ENCODE results near the gene NPTX1.

Gene NPTX1

GRCh38 chr17:80464486-80464885 lies 11.9 kb downstream of the NPTX1 start:
- TF ChIP-seq EZH2 (IDR thresholded peaks at IDR 0.05; ENCODE audit: borderline replicate concordance, low read depth, low read length, severe bottlenecking) (no peak), CTCF (IDR thresholded peaks at IDR 0.05; ENCODE audit: borderline replicate concordance, extremely low read depth, low read length, poor library complexity, severe bottlenecking) (no peak)
- no peaks in the 10 kb centered on the region for H4K20me1 ChIP-seq (ENCODE audit: insufficient read depth, low read length)
- H2AFZ ChIP-seq (ENCODE audit: low read depth, low read length) = no peak overlapping the region
- no peak overlapping the region for H3K4me2 ChIP-seq (ENCODE audit: insufficient read depth, low read length)
- H3K79me2 ChIP-seq (ENCODE audit: insufficient read depth, low read length) = no peaks in the 10 kb centered on the region
- H3K9ac ChIP-seq (ENCODE audit: low read depth, low read length) = no peak overlapping the region
- no peak overlapping the region for H3K27ac ChIP-seq (ENCODE audit: low read length)
- H3K36me3 ChIP-seq (ENCODE audit: insufficient read depth, low read length) = no peaks in the 10 kb centered on the region
- ATAC-seq (ENCODE audit: insufficient read depth, low read depth) = no peak
- DNase-seq = no peak
- no peaks in the 10 kb centered on the region for H3K9me3 ChIP-seq (ENCODE audit: insufficient read depth, low read length, severe bottlenecking)
- no peaks in the 10 kb centered on the region for H3K27me3 ChIP-seq (ENCODE audit: insufficient read depth, low read length, poor library complexity)
- no peak overlapping the region for H3K4me3 ChIP-seq (ENCODE audit: low read depth in 1 of 2, low read length in 2 of 2)
- H3K4me1 ChIP-seq (ENCODE audit: insufficient read depth, low read length) = no peaks in the 10 kb centered on the region

GRCh38 chr17:80463784-80464400 lies 12.5 kb downstream of the NPTX1 start:
- Histone ChIP-seq H2AFZ (ENCODE audit: low read depth, low read length) (no peak overlapping the region), H3K4me2 (ENCODE audit: insufficient read depth, low read length) (no peak overlapping the region), H4K20me1 (ENCODE audit: insufficient read depth, low read length) (no peaks in the 10 kb centered on the region), H3K4me1 (ENCODE audit: insufficient read depth, low read length) (no peaks in the 10 kb centered on the region), H3K27ac (ENCODE audit: low read length) (no peak overlapping the region), H3K79me2 (ENCODE audit: insufficient read depth, low read length) (no peaks in the 10 kb centered on the region), H3K36me3 (ENCODE audit: insufficient read depth, low read length) (no peaks in the 10 kb centered on the region), H3K4me3 (ENCODE audit: low read depth in 1 of 2, low read length in 2 of 2) (no peak overlapping the region), H3K9ac (ENCODE audit: low read depth, low read length) (no peak overlapping the region), H3K27me3 (ENCODE audit: insufficient read depth, low read length, poor library complexity) (no peaks in the 10 kb centered on the region), H3K9me3 (ENCODE audit: insufficient read depth, low read length, severe bottlenecking) (no peaks in the 10 kb centered on the region)
- TF ChIP-seq CTCF (IDR thresholded peaks at IDR 0.05; ENCODE audit: borderline replicate concordance, extremely low read depth, low read length, poor library complexity, severe bottlenecking) = no peak
- TF ChIP-seq EZH2 (IDR thresholded peaks at IDR 0.05; ENCODE audit: borderline replicate concordance, low read depth, low read length, severe bottlenecking) = no peak
- ATAC-seq (ENCODE audit: insufficient read depth, low read depth) (no peak), DNase-seq (no peak)

- H4K20me1 ChIP-seq (ENCODE audit: insufficient read depth, low read length) = no peaks in the 10 kb centered on the region
- no peaks in the 10 kb centered on the region for H3K27me3 ChIP-seq (ENCODE audit: insufficient read depth, low read length, poor library complexity)
- ATAC-seq (ENCODE audit: insufficient read depth, low read depth) = no peak
These were observed 14.8 kb downstream of the NPTX1 start for GRCh38 chr17:80461528-80462160.

More at GRCh38 chr17:80461528-80462160, 14.8 kb downstream of the NPTX1 start:
- H3K79me2 ChIP-seq (ENCODE audit: insufficient read depth, low read length) = no peaks in the 10 kb centered on the region
- H3K9ac ChIP-seq (ENCODE audit: low read depth, low read length) = no peak overlapping the region
- TF ChIP-seq CTCF (IDR thresholded peaks at IDR 0.05; ENCODE audit: borderline replicate concordance, extremely low read depth, low read length, poor library complexity, severe bottlenecking) = no peak
- no peak for TF ChIP-seq EZH2 (IDR thresholded peaks at IDR 0.05; ENCODE audit: borderline replicate concordance, low read depth, low read length, severe bottlenecking)
- no peak overlapping the region for H3K27ac ChIP-seq (ENCODE audit: low read length)
- no peaks in the 10 kb centered on the region for H3K36me3 ChIP-seq (ENCODE audit: insufficient read depth, low read length)
- no peak overlapping the region for H2AFZ ChIP-seq (ENCODE audit: low read depth, low read length)
- H3K4me1 ChIP-seq (ENCODE audit: insufficient read depth, low read length) = no peaks in the 10 kb centered on the region
- H3K9me3 ChIP-seq (ENCODE audit: insufficient read depth, low read length, severe bottlenecking) = no peaks in the 10 kb centered on the region
- DNase-seq = no peak
- H3K4me3 ChIP-seq (ENCODE audit: low read depth in 1 of 2, low read length in 2 of 2) = no peak overlapping the region
- no peak overlapping the region for H3K4me2 ChIP-seq (ENCODE audit: insufficient read depth, low read length)
